NCI-H146 (cell line): ENCODE results near the gene HSDL2.

ENCODE experiments used
- DNase-seq: peaks from one replicate; lab custom pipeline; 2025; lab: John Stamatoyannopoulos, UW

HSDL2 gene

GRCh38 chr9:112446526-112446925, 66.6 kb downstream of the HSDL2 start:
- no peak for DNase-seq

GRCh38 chr9:112447283-112447761, 67.4 kb downstream of the HSDL2 start:
- DNase-seq = no peak

- no peak for DNase-seq
Observed at GRCh38 chr9:112462855-112463254, 82.9 kb downstream of the HSDL2 start.

GRCh38 chr9:112465352-112465751, 85.4 kb downstream of the HSDL2 start:
- DNase-seq = no peak

GRCh38 chr9:112472996-112473395, 93.1 kb downstream of the HSDL2 start:
- DNase-seq = no peak

GRCh38 chr9:112473986-112474385, 94.1 kb downstream of the HSDL2 start:
- DNase-seq = no peak

GRCh38 chr9:112475318-112475717, 95.4 kb downstream of the HSDL2 start:
- DNase-seq = no peak

GRCh38 chr9:112477330-112477729, 97.4 kb downstream of the HSDL2 start:
- no peak for DNase-seq

GRCh38 chr9:112479221-112479620, 99.3 kb downstream of the HSDL2 start:
- DNase-seq = no peak

- no peak for DNase-seq
Observed at GRCh38 chr9:112484607-112485006, 104.7 kb downstream of the HSDL2 start.

- no peak for DNase-seq
Observed at GRCh38 chr9:112485574-112485973, 105.7 kb downstream of the HSDL2 start.

GRCh38 chr9:112486221-112487007, 106.5 kb downstream of the HSDL2 start, which contains the start of gene KIAA1958:
KIAA1958 (plus strand) TSS chr9:112486827; CDS start chr9:112574081, 87,254 bp downstream.
- peak; percentile 83 for DNase-seq

GRCh38 chr9:112487008-112487798, 107.3 kb downstream of the HSDL2 start:
- DNase-seq = peak; percentile 63

GRCh38 chr9:112487799-112488340, 108.0 kb downstream of the HSDL2 start:
- DNase-seq = no peak

GRCh38 chr9:112489039-112489546, 109.2 kb downstream of the HSDL2 start:
- no peak for DNase-seq

GRCh38 chr9:112489876-112490666, 110.2 kb downstream of the HSDL2 start:
- DNase-seq = peak; percentile 0

GRCh38 chr9:112493393-112494137, 113.7 kb downstream of the HSDL2 start:
- no peak for DNase-seq

GRCh38 chr9:112494153-112494552, 114.2 kb downstream of the HSDL2 start:
- DNase-seq = no peak

GRCh38 chr9:112495614-112496013, 115.7 kb downstream of the HSDL2 start:
- no peak for DNase-seq

GRCh38 chr9:112496074-112496722, 116.3 kb downstream of the HSDL2 start:
- DNase-seq = no peak
